Measurements from ENCODE around the gene UBE2G2.
A peak's percentile ranks its signal among the peaks of the same experiment; 100 is the strongest.

The UBE2G2 gene

DNA sequence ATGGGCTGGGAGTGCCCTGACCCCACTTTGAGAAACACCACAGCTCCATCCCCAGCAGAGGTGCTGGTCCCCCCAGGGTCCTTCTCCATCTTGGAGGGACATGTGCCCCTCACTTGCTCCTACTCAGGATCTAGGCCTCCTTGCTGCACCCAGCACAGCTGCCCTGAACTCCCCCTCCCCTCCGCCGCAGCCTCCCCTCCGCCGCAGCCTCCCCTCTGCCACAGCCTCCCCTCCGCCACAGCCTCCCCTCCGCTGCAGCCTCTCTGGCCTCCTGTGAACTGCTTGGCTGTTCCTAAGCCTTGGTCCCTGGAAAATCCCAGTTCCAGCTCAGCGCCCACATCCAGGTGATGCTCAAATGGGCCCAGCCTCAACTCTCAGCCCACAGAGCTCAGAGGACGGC lies 74.3 kb downstream of the UBE2G2 start:
- no peak for DNase-seq (ENCODE audit: low spot score)

DNA sequence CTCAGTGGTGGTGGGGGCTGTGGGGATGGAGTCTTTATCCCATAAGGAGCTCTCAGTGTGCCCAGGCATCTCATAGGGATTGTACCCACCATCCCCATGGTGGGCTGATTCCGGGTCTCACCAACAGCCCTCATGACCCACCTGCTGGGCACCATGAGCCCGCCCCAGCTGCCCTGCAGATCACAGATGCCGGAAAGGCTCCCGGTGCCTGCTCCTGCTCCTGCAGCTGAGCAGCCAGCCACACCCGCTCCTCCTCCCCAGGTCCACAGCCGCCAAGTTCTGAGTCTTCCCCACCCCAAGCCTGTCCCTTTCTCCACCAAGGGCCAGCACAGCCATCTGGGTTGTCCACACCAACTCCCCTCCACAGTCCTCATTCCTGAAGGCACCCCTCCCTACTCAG lies 74.8 kb downstream of the UBE2G2 start:
- no peak for DNase-seq (ENCODE audit: low spot score)

DNA sequence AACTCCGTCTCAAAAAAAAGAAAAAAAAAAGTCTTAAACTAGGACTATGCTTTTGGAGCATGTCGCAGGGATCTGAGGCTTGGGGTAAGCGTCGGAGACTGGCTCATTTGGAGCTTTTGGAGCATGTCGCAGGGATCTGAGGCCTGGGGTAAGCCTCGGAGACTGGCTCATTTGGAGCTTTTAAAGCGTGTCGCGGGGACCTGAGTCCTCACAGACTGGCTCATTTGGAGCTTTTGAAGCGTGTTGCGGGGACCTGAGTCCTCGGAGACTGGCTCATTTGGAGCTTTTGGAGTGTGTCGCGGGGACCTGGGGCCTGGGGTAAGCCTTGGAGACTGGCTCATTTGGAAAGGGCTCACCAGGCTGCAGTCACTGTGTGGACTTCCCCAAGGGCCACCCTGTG lies 76.7 kb downstream of the UBE2G2 start:
- DNase-seq (ENCODE audit: low spot score), result no peak

DNA sequence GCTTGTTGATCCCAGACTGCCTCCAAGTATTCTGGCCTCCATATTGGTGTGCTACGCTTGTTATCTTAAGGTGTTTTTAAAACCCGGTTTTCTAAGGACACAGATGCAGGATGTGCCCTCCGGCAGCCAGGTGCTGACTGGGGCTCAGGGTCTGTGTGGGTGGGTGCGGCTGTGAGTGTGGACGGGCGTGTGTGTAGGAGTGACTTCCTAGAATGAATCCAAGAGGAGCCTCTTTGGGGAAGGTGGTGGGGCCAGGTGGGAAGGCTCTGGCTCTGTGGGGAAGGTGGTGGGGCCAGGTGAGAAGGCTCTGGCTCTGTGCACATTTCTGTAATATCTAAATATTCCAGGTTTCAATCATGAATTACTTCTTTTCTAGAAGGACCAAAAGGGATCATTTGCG lies 77.4 kb downstream of the UBE2G2 start:
- no peak for DNase-seq (ENCODE audit: low spot score)

DNA sequence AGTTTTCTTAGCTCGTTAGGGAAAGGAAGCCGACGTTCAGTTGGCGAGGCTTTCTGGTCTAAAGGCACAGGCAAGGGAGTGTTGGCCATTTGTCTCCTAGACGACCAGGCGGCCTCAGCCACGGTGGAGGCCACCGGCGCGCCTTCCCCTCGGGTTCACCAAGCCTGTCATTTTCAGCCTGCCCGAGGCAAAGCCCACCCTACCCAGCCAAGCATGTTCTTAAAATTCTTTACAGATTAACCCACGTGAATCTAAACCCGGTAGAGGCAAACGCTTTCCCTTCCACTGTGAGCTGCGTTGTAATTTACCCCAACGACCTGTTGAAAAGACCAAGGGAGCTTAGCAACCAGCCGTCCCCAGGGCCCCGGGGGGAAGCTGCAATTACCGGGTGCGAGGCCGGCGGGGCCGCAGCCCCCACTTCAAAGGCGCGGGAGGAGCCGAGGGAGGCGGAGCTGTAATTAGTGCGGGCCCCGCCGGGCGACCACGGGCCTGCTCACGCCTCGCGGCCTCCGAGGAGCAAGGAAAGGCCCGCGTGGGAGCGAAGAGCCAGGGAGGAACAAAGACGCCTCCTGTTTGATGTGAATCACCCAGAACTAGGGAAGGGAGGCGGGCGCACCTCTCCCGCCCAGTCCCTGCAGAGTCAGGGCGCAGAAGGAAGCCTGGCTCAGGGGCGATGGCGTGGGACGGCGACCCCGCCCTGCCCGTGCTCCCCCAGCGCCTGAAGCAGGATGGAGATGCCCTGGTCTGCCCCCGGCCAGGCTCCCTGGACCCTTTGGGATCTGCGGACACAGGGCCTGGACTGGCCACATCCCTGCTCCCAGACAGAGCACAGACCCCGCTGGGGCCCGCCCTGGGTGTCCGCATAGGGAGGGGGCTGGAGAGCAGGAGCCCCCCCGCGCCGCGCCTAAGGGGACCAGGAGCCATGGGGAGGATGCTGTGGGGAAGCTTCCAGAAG lies 78.2 kb downstream of the UBE2G2 start:
- DNase-seq (ENCODE audit: low spot score), result peak; percentile 54

DNA sequence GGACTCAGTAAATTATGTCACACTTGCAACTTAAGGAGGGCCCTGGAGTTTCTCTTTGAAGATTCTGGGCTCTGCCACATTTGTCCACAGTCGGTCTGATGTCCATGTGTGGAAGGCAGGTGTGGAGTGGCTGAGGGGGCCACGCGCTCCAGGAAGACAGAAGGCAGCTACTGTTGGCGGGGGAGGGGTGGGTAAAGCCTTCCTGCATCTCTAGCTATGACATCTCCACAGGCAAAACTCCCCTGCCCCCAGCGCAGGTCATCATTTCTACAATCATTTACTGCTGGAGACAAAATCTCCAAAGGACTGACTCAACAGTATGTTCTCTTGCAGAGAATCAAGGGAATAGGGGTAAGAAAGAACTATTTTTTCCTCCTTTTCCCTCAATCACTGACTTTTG lies 78.9 kb downstream of the UBE2G2 start:
- DNase-seq (ENCODE audit: low spot score), result no peak

DNA sequence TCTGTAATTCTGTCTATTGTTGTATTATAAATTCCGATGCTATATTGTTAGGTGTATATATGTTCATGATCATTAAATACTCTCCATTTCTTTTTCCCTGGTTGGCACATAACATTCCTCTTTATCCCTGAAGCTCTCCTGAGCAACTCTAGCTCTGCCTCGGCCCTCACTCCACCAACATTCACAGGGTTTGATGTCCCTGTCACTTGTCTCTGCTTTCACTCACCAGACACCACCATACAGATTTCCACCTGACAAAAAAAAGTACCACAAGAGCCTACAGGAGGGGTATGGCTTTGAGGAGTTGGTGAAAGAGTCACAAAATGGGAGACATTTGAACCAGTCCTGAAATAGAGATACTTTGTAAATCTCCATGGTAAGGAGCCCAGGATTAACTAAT lies 81.5 kb downstream of the UBE2G2 start:
- DNase-seq (ENCODE audit: low spot score), result no peak
